Endothelial cell of umbilical vein (primary cell): ENCODE data around the gene LDAF1. TPM values are rescaled to one million over a fixed set of nuclear protein-coding genes. Genes with fewer than 3 reads are reported as not detected.

Experiments used
- BruUV-seq: library from RNA; stranded (reverse); fragments of 400-500 nt; replicated peaks from 2 replicates; lab custom pipeline; 2021; lab: Mats Ljungman, UMichigan
- CTCF ChIA-PET: fragments of 300-600, 350-600 bp; sonication (Branson Sonifier 250); formaldehyde crosslinking; loops from one replicate; lab custom pipeline; 2021; ENCODE audit warnings: antibody characterized with exemption, inconsistent platforms; lab: Charles Lee
- POLR2A ChIA-PET: fragments of 300-600, 350-600 bp; sonication (Branson Sonifier 250); formaldehyde crosslinking; loops from one replicate; lab custom pipeline; 2021; ENCODE audit warnings: antibody characterized with exemption, inconsistent platforms; lab: Charles Lee
- DNase-seq: peaks from one replicate; pipeline ENCODE4 v3.0.0-alpha.2; 2011; ENCODE audit warnings: low read depth, low spot score
- FAIRE-seq: peaks from 2 replicates; lab custom pipeline; 2011; peaks lifted over from hg19 to GRCh38; lab: Jason Lieb, UNC
- H2AFZ ChIP-seq: 2 replicates; pipeline ENCODE4 v1.6.0; 2012; ENCODE audit warnings: low read depth, low read length, control low read depth, inconsistent platforms
- H3K27ac ChIP-seq: 2 replicates; pipeline ENCODE4 v1.5.1; 2011; ENCODE audit warnings: low read depth, mild to moderate bottlenecking, control low read depth, low read length, moderate library complexity; ENCODE audit not compliant: insufficient read depth
- H3K27me3 ChIP-seq, 2 experiments: 2 replicates each; pipeline versions ENCODE4 v1.6.0 to v1.6.1; 2011; ENCODE audit warnings: low read length in 2 of 2, mixed read lengths in 1 of 2; ENCODE audit not compliant: control insufficient read depth in 2 of 2, insufficient read depth in 2 of 2
- H3K36me3 ChIP-seq, 2 experiments: 2 replicates in 1 of 2; 3 replicates in 1 of 2; pipeline ENCODE4 v1.5.1; 2011; ENCODE audit warnings: low read length in 2 of 2, mild to moderate bottlenecking in 1 of 2, moderate library complexity in 1 of 2; ENCODE audit not compliant: control insufficient read depth in 2 of 2, insufficient read depth in 2 of 2; ENCODE audit errors: extremely low read depth in 1 of 2
- H3K4me1 ChIP-seq: 3 replicates; pipeline ENCODE4 v1.5.1; 2011; ENCODE audit warnings: mild to moderate bottlenecking, low read length; ENCODE audit not compliant: control insufficient read depth, insufficient read depth; ENCODE audit errors: extremely low read depth
- H3K4me2 ChIP-seq: 2 replicates; pipeline ENCODE4 v1.6.1; 2011; ENCODE audit warnings: low read length, control low read depth, mixed read lengths; ENCODE audit not compliant: insufficient read depth
- H3K4me3 ChIP-seq, 3 experiments: fragments of 200-600 bp in 1 of 3; sonication (generic), shearing (Covaris generic) in 1 of 3; replicated peaks in 1 of 3; 2 replicates each; pipeline ENCODE4 v1.5.1; 2011 to 2016; ENCODE audit warnings: control low read depth in 3 of 3, low read length in 3 of 3, mild to moderate bottlenecking in 2 of 3, inconsistent platforms in 1 of 3, low read depth in 1 of 3, moderate library complexity in 1 of 3; ENCODE audit not compliant: insufficient read depth in 1 of 3
- H3K79me2 ChIP-seq: 2 replicates; pipeline ENCODE4 v1.6.0; 2012; ENCODE audit warnings: low read length, inconsistent platforms; ENCODE audit not compliant: control insufficient read depth, insufficient read depth
- H3K9ac ChIP-seq: replicated peaks from 2 replicates; pipeline ENCODE3; 2011; ENCODE audit warnings: low read length, control low read depth; ENCODE audit not compliant: insufficient read depth; ENCODE audit errors: extremely low read depth
- H3K9me1 ChIP-seq: replicated peaks from 3 replicates; pipeline ENCODE4 v1.6.0; 2011; ENCODE audit warnings: mild to moderate bottlenecking, low read length; ENCODE audit not compliant: control insufficient read depth, insufficient read depth; ENCODE audit errors: extremely low read depth
- H3K9me3 ChIP-seq: replicated peaks from 2 replicates; pipeline ENCODE4 v1.5.1; 2012; ENCODE audit warnings: low read length, inconsistent platforms; ENCODE audit not compliant: control insufficient read depth, insufficient read depth
- H4K20me1 ChIP-seq: replicated peaks from 2 replicates; pipeline ENCODE3; 2011; ENCODE audit warnings: mild to moderate bottlenecking, low read length; ENCODE audit not compliant: control insufficient read depth, insufficient read depth; ENCODE audit errors: extremely low read depth
- CTCF ChIP-seq, 2 donors: IDR thresholded peaks; 1 replicate in 1 of 2; 2 replicates in 1 of 2; pipeline ENCODE4 v1.5.1; 2011; ENCODE audit warnings: low read length in 2 of 2, mild to moderate bottlenecking in 2 of 2, moderate library complexity in 2 of 2, control low read depth in 1 of 2, inconsistent platforms in 1 of 2, low read depth in 1 of 2; ENCODE audit not compliant: insufficient read depth in 1 of 2; ENCODE audit errors: extremely low read depth in 1 of 2
- EZH2 ChIP-seq: IDR thresholded peaks from 2 replicates; pipeline ENCODE4 v1.6.1; 2012; ENCODE audit warnings: borderline replicate concordance, low read depth, mild to moderate bottlenecking, moderate library complexity, low read length, inconsistent platforms; ENCODE audit not compliant: severe bottlenecking
- FOS ChIP-seq: IDR thresholded peaks from 2 replicates; pipeline ENCODE4 v1.6.1; 2011; ENCODE audit warnings: mild to moderate bottlenecking, low read length, moderate library complexity, borderline replicate concordance; ENCODE audit not compliant: insufficient read depth
- GATA2 ChIP-seq: IDR thresholded peaks from 2 replicates; pipeline ENCODE4 v1.7.0; 2011; ENCODE audit warnings: low read depth, mild to moderate bottlenecking, moderate library complexity, mixed read lengths, low read length; ENCODE audit not compliant: insufficient read length, insufficient read depth
- JUN ChIP-seq: IDR thresholded peaks from 2 replicates; pipeline ENCODE4 v1.6.1; 2011; ENCODE audit warnings: borderline replicate concordance, low read depth; ENCODE audit not compliant: insufficient read length, insufficient read depth
- MAX ChIP-seq: IDR thresholded peaks from 2 replicates; pipeline ENCODE4 v1.6.1; 2011; ENCODE audit not compliant: insufficient read depth, insufficient read length
- MYC ChIP-seq: IDR thresholded peaks from one replicate; pipeline ENCODE4 v1.6.1; 2011; ENCODE audit warnings: mild to moderate bottlenecking, low read depth, low read length
- POLR2A ChIP-seq: IDR thresholded peaks from 2 replicates; pipeline ENCODE4 v1.6.1; 2012; ENCODE audit warnings: low read depth, mild to moderate bottlenecking, control low read depth, low read length
- POLR2AphosphoS5 ChIP-seq: IDR thresholded peaks from 2 replicates; pipeline ENCODE4 v1.6.1; 2012; ENCODE audit warnings: low read depth, mild to moderate bottlenecking, control low read depth, low read length, moderate library complexity; ENCODE audit not compliant: insufficient read depth
- dilution Hi-C: fragments of 300-500 bp; cut with MboI; formaldehyde crosslinking; loops from one replicate; pipeline ENCODE4 v1.15.0; 2019; ENCODE audit warnings: low sequenced_read_pairs; ENCODE audit not compliant: extremely low pct_ligation_motif_present
- intact Hi-C: fragments of 100-400 bp; cut with micrococcal nuclease; formaldehyde crosslinking; loops from one replicate; pipeline ENCODE4 v1.10.0; 2022
- polyA plus RNA-seq, 4 experiments: library from polyadenylated mRNA; depleted of rRNA in 3 of 4; stranded (reverse) in 3 of 4; unstranded in 1 of 4; fragments of >200 nt; gene quantifications; 2 replicates each; pipeline versions ENCODE4 v1.2.1 to v1.2.3, GENCODE V29; 2011 to 2012; ENCODE audit warnings: missing spikeins in 1 of 4
- total RNA-seq: library from RNA; stranded (reverse); gene quantifications from 2 replicates; pipeline ENCODE4 v1.2.3, GENCODE V29; 2021

LDAF1 gene
- total and polyA plus RNA-seq, 2 donors (not counting 3 experiments of a cell fraction or from before 2014, with no cell fraction given): 20.4 to 37.5 TPM

GRCh38 chr16:21163576-21163975 lies 5.1 kb downstream of the LDAF1 start:
- Histone ChIP-seq H4K20me1 (no peaks in the 10 kb centered on the region), H3K27me3 (no peaks in the 10 kb centered on the region), H3K9me3 (no peaks in the 10 kb centered on the region), H3K27ac (no peak overlapping the region), H3K9ac (no peak overlapping the region), H3K36me3 (peaks cover 4 to 9% of the 10 kb centered on the region in 2 experiments), H3K9me1 (no peaks in the 10 kb centered on the region), H3K79me2 (no peaks in the 10 kb centered on the region), H3K4me1 (peaks cover 6% of the 10 kb centered on the region), H3K4me2 (no peak overlapping the region), H3K4me3 (no peak overlapping the region), H2AFZ (no peak overlapping the region)
- CTCF ChIA-PET: interaction anchor here (1.4 to 1.8 kb wide), 2 partner anchors 26 to 137 kb away, joined by 6 to 9 read pairs; no protein-coding TSS in a partner anchor
- FAIRE-seq (no peak), DNase-seq (no peak)
- POLR2A ChIA-PET: no interaction called here
- BruUV-seq: no TSS peak
- dilution Hi-C loops (no loop called here), intact Hi-C loops (no loop called here)
- TF ChIP-seq JUN: no peak
- TF ChIP-seq POLR2AphosphoS5: no peak
- TF ChIP-seq POLR2A: no peak
- no peak for TF ChIP-seq MAX
- no peak for TF ChIP-seq CTCF (IDR thresholded peaks at IDR 0.05; ENCODE audit: extremely low read depth in 1 of 2, insufficient read depth in 1 of 2, low read depth in 1 of 2, low read length in 2 of 2)
- no peak for TF ChIP-seq MYC
- TF ChIP-seq GATA2: no peak
- TF ChIP-seq EZH2: no peak
- no peak for TF ChIP-seq FOS
